K562 (cell line): ENCODE measurements around the gene UHMK1. TPM values are rescaled to one million over a fixed set of nuclear protein-coding genes. Genes with fewer than 3 reads are reported as not detected.

ENCODE experiments used
- BRF1 ChIP-seq: IDR thresholded peaks from 3 replicates; pipeline ENCODE4 v1.6.1; 2011; ENCODE audit warnings: borderline replicate concordance, mild to moderate bottlenecking; ENCODE audit not compliant: insufficient read length; ENCODE audit errors: extremely low read depth
- CCAR2 ChIP-seq: fragments of 200-400 bp; formaldehyde crosslinking; IDR thresholded peaks from 2 replicates; pipeline ENCODE4 v1.6.1; 2017; ENCODE audit warnings: mild to moderate bottlenecking, low read depth, low read length
- CREB3L1 ChIP-seq: fragments of 450-650 bp; IDR thresholded peaks from 2 replicates; pipeline ENCODE4 v1.6.1; 2014; ENCODE audit warnings: low read depth, mild to moderate bottlenecking, moderate library complexity, borderline replicate concordance
- GATA2 ChIP-seq: sonication (generic); formaldehyde crosslinking; IDR thresholded peaks from 2 replicates; pipeline ENCODE4 v1.4.0; 2020; ENCODE audit warnings: mild to moderate bottlenecking, missing genetic modification reagents
- GTF3C2 ChIP-seq: IDR thresholded peaks from 3 replicates; pipeline ENCODE4 v1.6.1; 2011; ENCODE audit warnings: borderline replicate concordance, mild to moderate bottlenecking, moderate library complexity; ENCODE audit not compliant: insufficient read length; ENCODE audit errors: extremely low read depth
- HDGF ChIP-seq: fragments of 450-650 bp; IDR thresholded peaks from 2 replicates; pipeline ENCODE4 v1.6.1; 2016
- HIVEP1 ChIP-seq: fragments of 250-450 bp; sonication (Bioruptor Pico); IDR thresholded peaks from 2 replicates; pipeline ENCODE4 v1.4.0; 2020; ENCODE audit warnings: mild to moderate bottlenecking
- ILK ChIP-seq: fragments of 450-650 bp; IDR thresholded peaks from 2 replicates; pipeline ENCODE4 v1.6.1; 2016; ENCODE audit warnings: missing genetic modification characterization, low read depth, mild to moderate bottlenecking, missing compliant biosample characterization, moderate library complexity, borderline replicate concordance
- MCM5 ChIP-seq: fragments of 450-650 bp; IDR thresholded peaks from 2 replicates; pipeline ENCODE4 v1.6.1; 2016; ENCODE audit warnings: low read depth
- NBN ChIP-seq: fragments of 450-650 bp; IDR thresholded peaks from 2 replicates; pipeline ENCODE4 v1.6.1; 2016; ENCODE audit warnings: low read depth, mild to moderate bottlenecking
- NFIX ChIP-seq: fragments of 250-450 bp; sonication (Bioruptor Pico); IDR thresholded peaks from 2 replicates; pipeline ENCODE4 v1.4.0; 2020; ENCODE audit warnings: low read depth, mild to moderate bottlenecking, moderate library complexity
- NR2F6 ChIP-seq: fragments of 450-650 bp; formaldehyde crosslinking; IDR thresholded peaks from 2 replicates; pipeline ENCODE4 v1.4.0; 2020; ENCODE audit warnings: mild to moderate bottlenecking
- OTX1 ChIP-seq: fragments of 450-650 bp; formaldehyde crosslinking; IDR thresholded peaks from 2 replicates; pipeline ENCODE4 v1.4.0; 2022; ENCODE audit warnings: mild to moderate bottlenecking
- RBM22 ChIP-seq: fragments of 200-400 bp; formaldehyde crosslinking; IDR thresholded peaks from 2 replicates; pipeline ENCODE4 v1.6.1; 2018; ENCODE audit warnings: low read length, low read depth; ENCODE audit not compliant: poor library complexity, severe bottlenecking
- RREB1 ChIP-seq: fragments of 250-450 bp; sonication (Bioruptor Pico); IDR thresholded peaks from 2 replicates; pipeline ENCODE4 v1.4.0; 2020
- SMARCE1 ChIP-seq: fragments of 450-650 bp; IDR thresholded peaks from 2 replicates; pipeline ENCODE4 v1.7.1; 2016; ENCODE audit warnings: mild to moderate bottlenecking
- STAG1 ChIP-seq: sonication (generic); formaldehyde crosslinking; IDR thresholded peaks from 2 replicates; pipeline ENCODE4 v1.5.0; 2020; ENCODE audit warnings: missing genetic modification reagents, borderline replicate concordance
- SUPT5H ChIP-seq: fragments of 450-650 bp; IDR thresholded peaks from 2 replicates; pipeline ENCODE4 v1.6.1; 2016
- TFAM ChIP-seq: fragments of 250-450 bp; sonication (Bioruptor Pico); conservative IDR thresholded peaks from 2 replicates; pipeline ENCODE4 v1.5.0; 2021; ENCODE audit warnings: mild to moderate bottlenecking, moderate library complexity
- ZNF347 ChIP-seq: fragments of 450-650 bp; formaldehyde crosslinking; IDR thresholded peaks from 2 replicates; pipeline ENCODE4 v1.4.0; 2020; ENCODE audit warnings: low read depth, mild to moderate bottlenecking, moderate library complexity
- polyA plus RNA-seq, 8 experiments: library from polyadenylated mRNA; depleted of rRNA in 4 of 8; stranded (reverse) in 5 of 8; unstranded in 3 of 8; fragments of >200 nt; fragmentation: Nextera tagmentation in 2 of 8; fragmentation: Illumina TruSeq in 1 of 8; extraction: Ambion mirVana in 2 of 8; extraction: Trizol in 1 of 8; gene quantifications; 2 replicates each; pipeline versions ENCODE4 v1.2.1 to v1.2.3, GENCODE V29; 2011 to 2014; ENCODE audit warnings: inconsistent platforms in 1 of 8, missing spikeins in 1 of 8
- total RNA-seq, 7 experiments: library from RNA; depleted of rRNA in 6 of 7; stranded (reverse); fragments of >200 nt in 6 of 7; fragmentation: Illumina TruSeq in 2 of 7; extraction: Trizol in 2 of 7; gene quantifications; 2 replicates each; pipeline versions ENCODE4 v1.2.1 to v1.2.3, GENCODE V29; 2011 to 2021; ENCODE audit warnings: low replicate concordance in 1 of 7

The UHMK1 gene
- total and polyA plus RNA-seq, 9 of the 15 experiments (the other 6 are each of a cell fraction or from before 2014, with no cell fraction given), result 13.1 to 72.4 (median 38.3) TPM

- TF ChIP-seq RREB1 (CRISPR knock-in tag) (no peak), RBM22 (no peak), NBN (no peak), TFAM (no peak), HDGF (no peak), HIVEP1 (CRISPR knock-in tag) (no peak), NR2F6 (CRISPR knock-in tag) (no peak), SMARCE1 (0 out of 2 replicates have a peak, but pooled peaks have one; percentile 39), STAG1 (CRISPR knock-in tag) (no peak), BRF1 (no peak), NFIX (CRISPR knock-in tag) (no peak), CCAR2 (no peak), OTX1 (CRISPR knock-in tag) (no peak), GTF3C2 (no peak), ZNF347 (CRISPR knock-in tag) (no peak), CREB3L1 (no peak), GATA2 (CRISPR knock-in tag) (no peak), ILK (tag) (no peak), MCM5 (no peak), SUPT5H (no peak)
Measured at GRCh38 chr1:162564762-162565218, 67.2 kb downstream of the UHMK1 start (continued).
